ENCODE results near the gene ITSN2. TPM values are rescaled to one million over a fixed set of nuclear protein-coding genes. Genes with fewer than 3 reads are reported as not detected.

Gene ITSN2
- total RNA-seq, 1 experiment from 2014 or later, result 26.5 TPM

GRCh38 chr2:24280645-24281044 is 79.7 kb downstream of the ITSN2 start:
- H4K20me1 ChIP-seq (ENCODE audit: insufficient read depth), result no peaks in the 10 kb centered on the region
- no peaks in the 10 kb centered on the region for H3K4me1 ChIP-seq (ENCODE audit: control insufficient read depth in 1 of 2, insufficient read depth in 2 of 2, low read length in 2 of 2)
- H3K27me3 ChIP-seq (ENCODE audit: insufficient read depth, low read length), result no peaks in the 10 kb centered on the region
- H3K9me3 ChIP-seq (ENCODE audit: control insufficient read depth in 1 of 2, insufficient read depth in 1 of 2, low read depth in 1 of 2, low read length in 2 of 2), result no peaks in the 10 kb centered on the region
- H3K79me2 ChIP-seq (ENCODE audit: insufficient read depth, low read length), result no peaks in the 10 kb centered on the region
- no peak overlapping the region for H3K9ac ChIP-seq (ENCODE audit: low read length)
- ChIA-PET RAD21 (ENCODE audit: low non-redundant PET in 1 of 2, low total read pairs in 2 of 2, uncharacterized antibody in 2 of 2, unreplicated experiment in 2 of 2) (no interaction called here), CTCF (no interaction called here), POLR2A (no interaction called here)
- no peak overlapping the region for H2AFZ ChIP-seq (ENCODE audit: low read depth, low read length, poor library complexity, severe bottlenecking)
- ATAC-seq, result no peak
- no peak for DNase-seq (ENCODE audit: low read depth, low spot score)
- H3K9me2 ChIP-seq (ENCODE audit: insufficient read depth), result no peaks in the 10 kb centered on the region
- intact Hi-C loops (cut with micrococcal nuclease), result no loop called here
- H3K36me3 ChIP-seq (ENCODE audit: control insufficient read depth in 1 of 2, insufficient read depth in 2 of 2, low read length in 2 of 2), result no peaks in the 10 kb centered on the region
- TF ChIP-seq SIN3A (IDR thresholded peaks at IDR 0.05; ENCODE audit: low read depth) (no peak), REST (IDR thresholded peaks at IDR 0.05; ENCODE audit: low read depth) (no peak), EZH2 (IDR thresholded peaks at IDR 0.05) (no peak), TCF7L2 (IDR thresholded peaks at IDR 0.05; ENCODE audit: borderline replicate concordance, extremely low read depth, insufficient read depth, insufficient read length) (no peak), CBX3 (IDR thresholded peaks at IDR 0.05; ENCODE audit: low read depth) (no peak), SRF (IDR thresholded peaks at IDR 0.05; ENCODE audit: low read depth) (no peak), POLR2A (IDR thresholded peaks at IDR 0.05; ENCODE audit: borderline replicate concordance, extremely low read depth, insufficient read depth, insufficient read length) (no peak), EGR1 (IDR thresholded peaks at IDR 0.05; ENCODE audit: low read depth) (no peak)
- no peak overlapping the region for H3K4me2 ChIP-seq (ENCODE audit: low read length)
- H3K27ac ChIP-seq (ENCODE audit: low read depth, low read length), result no peak overlapping the region
- H3K4me3 ChIP-seq (replicated peaks in 1 of 2; ENCODE audit: low read depth in 1 of 2, low read length in 2 of 2), result no peak overlapping the region
- no TSS peak for BruUV-seq (replicated peaks)

GRCh38 chr2:24280161-24280560 is 80.2 kb downstream of the ITSN2 start:
- CTCF ChIA-PET, result no interaction called here
- RAD21 ChIA-PET (ENCODE audit: low non-redundant PET in 1 of 2, low total read pairs in 2 of 2, uncharacterized antibody in 2 of 2, unreplicated experiment in 2 of 2), result no interaction called here
- DNase-seq (ENCODE audit: low read depth, low spot score) (no peak), ATAC-seq (no peak)
- Histone ChIP-seq H3K27me3 (ENCODE audit: insufficient read depth, low read length) (no peaks in the 10 kb centered on the region), H3K36me3 (ENCODE audit: control insufficient read depth in 1 of 2, insufficient read depth in 2 of 2, low read length in 2 of 2) (no peaks in the 10 kb centered on the region), H4K20me1 (ENCODE audit: insufficient read depth) (no peaks in the 10 kb centered on the region), H3K9ac (ENCODE audit: low read length) (no peak overlapping the region), H3K79me2 (ENCODE audit: insufficient read depth, low read length) (no peaks in the 10 kb centered on the region), H3K9me3 (ENCODE audit: control insufficient read depth in 1 of 2, insufficient read depth in 1 of 2, low read depth in 1 of 2, low read length in 2 of 2) (no peaks in the 10 kb centered on the region), H3K4me3 (replicated peaks in 1 of 2; ENCODE audit: low read depth in 1 of 2, low read length in 2 of 2) (no peak overlapping the region), H3K4me2 (ENCODE audit: low read length) (no peak overlapping the region), H3K9me2 (ENCODE audit: insufficient read depth) (no peaks in the 10 kb centered on the region), H3K4me1 (ENCODE audit: control insufficient read depth in 1 of 2, insufficient read depth in 2 of 2, low read length in 2 of 2) (no peaks in the 10 kb centered on the region), H3K27ac (ENCODE audit: low read depth, low read length) (no peak overlapping the region), H2AFZ (ENCODE audit: low read depth, low read length, poor library complexity, severe bottlenecking) (no peak overlapping the region)
- no TSS peak for BruUV-seq (replicated peaks)
- POLR2A ChIA-PET, result no interaction called here
- no peak for TF ChIP-seq CEBPB (IDR thresholded peaks at IDR 0.05; ENCODE audit: low read depth)
- intact Hi-C loops (cut with micrococcal nuclease), result no loop called here

Measured in HCT116 (cell line).